ENCODE results near the gene MRTFA.
"Not testable (repeated sequence)": the region's sequence is repeated elsewhere in the genome, so short reads cannot be mapped to it uniquely, and the experiment has no call there.

Gene MRTFA

GRCh38 chr22:40607506-40607905, 29.0 kb downstream of the MRTFA start:
- H3K4me1 Mint-ChIP-seq (ENCODE audit: low read depth): peaks cover 25% of the 10 kb centered on the region
- no peaks in the 10 kb centered on the region for H3K36me3 Mint-ChIP-seq (ENCODE audit: low read depth)
- no peak for DNase-seq (ENCODE audit: low spot score)
- no peak overlapping the region for H3K4me3 Mint-ChIP-seq
- no peaks in the 10 kb centered on the region for H3K9me3 Mint-ChIP-seq
- H3K27me3 Mint-ChIP-seq (ENCODE audit: low read depth): no peaks in the 10 kb centered on the region
- H3K27ac Mint-ChIP-seq: no peak overlapping the region

GRCh38 chr22:40606306-40606705, 30.2 kb downstream of the MRTFA start:
- Mint-ChIP-seq H3K4me3 (no peak overlapping the region), H3K9me3 (no peaks in the 10 kb centered on the region), H3K36me3 (ENCODE audit: low read depth) (no peaks in the 10 kb centered on the region), H3K4me1 (ENCODE audit: low read depth) (peaks cover 24% of the 10 kb centered on the region), H3K27ac (no peak overlapping the region), H3K27me3 (ENCODE audit: low read depth) (no peaks in the 10 kb centered on the region)
- DNase-seq (ENCODE audit: low spot score): no peak

- H3K4me3 Mint-ChIP-seq: no peak overlapping the region
- no peaks in the 10 kb centered on the region for H3K9me3 Mint-ChIP-seq
- no peak overlapping the region for H3K27ac Mint-ChIP-seq
- DNase-seq (ENCODE audit: low spot score): no peak
- no peaks in the 10 kb centered on the region for H3K27me3 Mint-ChIP-seq (ENCODE audit: low read depth)
- H3K36me3 Mint-ChIP-seq (ENCODE audit: low read depth): no peaks in the 10 kb centered on the region
- H3K4me1 Mint-ChIP-seq (ENCODE audit: low read depth): peaks cover 24% of the 10 kb centered on the region
Measured at GRCh38 chr22:40605761-40606160, 30.8 kb downstream of the MRTFA start.

GRCh38 chr22:40603088-40603605, 33.4 kb downstream of the MRTFA start:
- no peak overlapping the region for H3K4me3 Mint-ChIP-seq
- H3K4me1 Mint-ChIP-seq (ENCODE audit: low read depth): peaks cover 26% of the 10 kb centered on the region
- H3K27me3 Mint-ChIP-seq (ENCODE audit: low read depth): no peaks in the 10 kb centered on the region
- no peaks in the 10 kb centered on the region for H3K9me3 Mint-ChIP-seq
- H3K27ac Mint-ChIP-seq: no peak overlapping the region
- no peak for DNase-seq (ENCODE audit: low spot score)
- no peaks in the 10 kb centered on the region for H3K36me3 Mint-ChIP-seq (ENCODE audit: low read depth)

- no peak overlapping the region for H3K4me3 Mint-ChIP-seq
- H3K27ac Mint-ChIP-seq: no peak overlapping the region
- H3K36me3 Mint-ChIP-seq (ENCODE audit: low read depth): no peaks in the 10 kb centered on the region
- no peaks in the 10 kb centered on the region for H3K27me3 Mint-ChIP-seq (ENCODE audit: low read depth)
- H3K9me3 Mint-ChIP-seq: no peaks in the 10 kb centered on the region
- no peak for DNase-seq (ENCODE audit: low spot score)
- peaks cover 26% of the 10 kb centered on the region for H3K4me1 Mint-ChIP-seq (ENCODE audit: low read depth)
Measured at GRCh38 chr22:40602231-40602630, 34.3 kb downstream of the MRTFA start.

GRCh38 chr22:40599731-40600130, 36.8 kb downstream of the MRTFA start:
- DNase-seq (ENCODE audit: low spot score): no peak
- no peak overlapping the region for H3K4me3 Mint-ChIP-seq
- no peak overlapping the region for H3K27ac Mint-ChIP-seq
- H3K9me3 Mint-ChIP-seq: no peaks in the 10 kb centered on the region
- H3K4me1 Mint-ChIP-seq (ENCODE audit: low read depth): peaks cover 13% of the 10 kb centered on the region
- H3K27me3 Mint-ChIP-seq (ENCODE audit: low read depth): no peaks in the 10 kb centered on the region
- no peaks in the 10 kb centered on the region for H3K36me3 Mint-ChIP-seq (ENCODE audit: low read depth)

- H3K4me3 Mint-ChIP-seq; H3K27ac Mint-ChIP-seq; H3K36me3 Mint-ChIP-seq (ENCODE audit: low read depth); H3K9me3 Mint-ChIP-seq; H3K27me3 Mint-ChIP-seq (ENCODE audit: low read depth); DNase-seq (ENCODE audit: low spot score): not testable (repeated sequence)
- H3K4me1 Mint-ChIP-seq (ENCODE audit: low read depth): peaks cover 19% of the 10 kb centered on the region
Measured at GRCh38 chr22:40598712-40599111, 37.8 kb downstream of the MRTFA start.

- DNase-seq (ENCODE audit: low spot score): no peak
- no peak overlapping the region for H3K4me3 Mint-ChIP-seq
- peaks cover 20% of the 10 kb centered on the region for H3K4me1 Mint-ChIP-seq (ENCODE audit: low read depth)
- no peaks in the 10 kb centered on the region for H3K9me3 Mint-ChIP-seq
- no peaks in the 10 kb centered on the region for H3K36me3 Mint-ChIP-seq (ENCODE audit: low read depth)
- H3K27me3 Mint-ChIP-seq (ENCODE audit: low read depth): no peaks in the 10 kb centered on the region
- H3K27ac Mint-ChIP-seq: no peak overlapping the region
Measured at GRCh38 chr22:40597526-40598430, 38.7 kb downstream of the MRTFA start.

GRCh38 chr22:40595497-40596234, 40.9 kb downstream of the MRTFA start:
- Mint-ChIP-seq H3K9me3 (no peaks in the 10 kb centered on the region), H3K4me3 (no peak overlapping the region), H3K27ac (peak overlapping the region; percentile 43), H3K4me1 (ENCODE audit: low read depth) (peaks cover 26% of the 10 kb centered on the region), H3K36me3 (ENCODE audit: low read depth) (peaks cover 2% of the 10 kb centered on the region), H3K27me3 (ENCODE audit: low read depth) (no peaks in the 10 kb centered on the region)
- DNase-seq (ENCODE audit: low spot score): no peak

GRCh38 chr22:40594924-40595323, 41.6 kb downstream of the MRTFA start:
- Mint-ChIP-seq H3K27ac (no peak overlapping the region), H3K27me3 (ENCODE audit: low read depth) (no peaks in the 10 kb centered on the region), H3K9me3 (no peaks in the 10 kb centered on the region), H3K4me1 (ENCODE audit: low read depth) (peaks cover 26% of the 10 kb centered on the region), H3K4me3 (no peak overlapping the region), H3K36me3 (ENCODE audit: low read depth) (peaks cover 2% of the 10 kb centered on the region)
- DNase-seq (ENCODE audit: low spot score): no peak

GRCh38 chr22:40594346-40594745, 42.2 kb downstream of the MRTFA start:
- H3K27me3 Mint-ChIP-seq (ENCODE audit: low read depth): no peaks in the 10 kb centered on the region
- DNase-seq (ENCODE audit: low spot score): no peak
- H3K4me1 Mint-ChIP-seq (ENCODE audit: low read depth): peaks cover 26% of the 10 kb centered on the region
- H3K27ac Mint-ChIP-seq: no peak overlapping the region
- H3K9me3 Mint-ChIP-seq: no peaks in the 10 kb centered on the region
- H3K4me3 Mint-ChIP-seq: no peak overlapping the region
- peaks cover 2% of the 10 kb centered on the region for H3K36me3 Mint-ChIP-seq (ENCODE audit: low read depth)

GRCh38 chr22:40593460-40594273, 42.9 kb downstream of the MRTFA start:
- H3K4me3 Mint-ChIP-seq: no peak overlapping the region
- no peak overlapping the region for H3K27ac Mint-ChIP-seq
- peaks cover 25% of the 10 kb centered on the region for H3K4me1 Mint-ChIP-seq (ENCODE audit: low read depth)
- no peaks in the 10 kb centered on the region for H3K9me3 Mint-ChIP-seq
- H3K27me3 Mint-ChIP-seq (ENCODE audit: low read depth): no peaks in the 10 kb centered on the region
- peaks cover 2% of the 10 kb centered on the region for H3K36me3 Mint-ChIP-seq (ENCODE audit: low read depth)
- DNase-seq (ENCODE audit: low spot score): no peak

- Mint-ChIP-seq H3K4me3 (no peak overlapping the region), H3K27me3 (ENCODE audit: low read depth) (no peaks in the 10 kb centered on the region), H3K36me3 (ENCODE audit: low read depth) (peaks cover 2% of the 10 kb centered on the region), H3K9me3 (no peaks in the 10 kb centered on the region), H3K4me1 (ENCODE audit: low read depth) (peaks cover 25% of the 10 kb centered on the region), H3K27ac (no peak overlapping the region)
- DNase-seq (ENCODE audit: low spot score): no peak
Measured at GRCh38 chr22:40592352-40593113, 44.0 kb downstream of the MRTFA start.

Measured in T-helper 2 cell treated with Interferon-gamma antibody and Interleukin-4, amounts not matched to agents 5 μg/mL and 100 μg/mL, for 36 hours (primary cell).